AML-193 (cell line): ENCODE measurements around the gene SEMA7A.
"Not testable (repeated sequence)": the region's sequence is repeated elsewhere in the genome, so short reads cannot be mapped to it uniquely, and the experiment has no call there.

Source experiments
- DNase-seq, 2 experiments: peaks; one replicate each; lab custom pipeline; 2025; lab: John Stamatoyannopoulos, UW

SEMA7A gene

GRCh38 chr15:74399511-74400312 lies 34.0 kb downstream of the SEMA7A start:
- DNase-seq: no peak

GRCh38 chr15:74399100-74399499 lies 34.7 kb downstream of the SEMA7A start:
- DNase-seq: peak in 1 of 2 experiments; percentile 10

- DNase-seq: no peak
These were observed 35.6 kb downstream of the SEMA7A start for GRCh38 chr15:74398183-74398582.

- DNase-seq: no peak
These were observed 36.3 kb downstream of the SEMA7A start for GRCh38 chr15:74397239-74398068.

- DNase-seq: no peak
These were observed 37.1 kb downstream of the SEMA7A start for GRCh38 chr15:74396445-74397238.

- DNase-seq: no peak
These were observed 37.7 kb downstream of the SEMA7A start for GRCh38 chr15:74396146-74396438.

- no peak for DNase-seq
These were observed 38.2 kb downstream of the SEMA7A start for GRCh38 chr15:74395319-74396145.

- no peak for DNase-seq
These were observed 39.5 kb downstream of the SEMA7A start for GRCh38 chr15:74394090-74394846.

GRCh38 chr15:74393423-74393822 lies 40.3 kb downstream of the SEMA7A start:
- DNase-seq: no peak

GRCh38 chr15:74392902-74393301 lies 40.9 kb downstream of the SEMA7A start:
- no peak for DNase-seq

- DNase-seq: no peak
These were observed 41.3 kb downstream of the SEMA7A start for GRCh38 chr15:74392451-74392830.

- DNase-seq: no peak
These were observed 41.9 kb downstream of the SEMA7A start for GRCh38 chr15:74391582-74392450.

GRCh38 chr15:74390647-74391288 lies 43.0 kb downstream of the SEMA7A start:
- peak; percentile 28 to 39 for DNase-seq

GRCh38 chr15:74390049-74390646 lies 43.6 kb downstream of the SEMA7A start:
- not testable (repeated sequence) for DNase-seq

- DNase-seq: no peak
These were observed 44.3 kb downstream of the SEMA7A start for GRCh38 chr15:74389241-74390048.

GRCh38 chr15:74388363-74388951 lies 45.3 kb downstream of the SEMA7A start:
- no peak for DNase-seq

GRCh38 chr15:74387621-74388362 lies 46.0 kb downstream of the SEMA7A start:
- no peak for DNase-seq
